ENCODE results near the gene NCK2. TPM values are rescaled to one million over a fixed set of nuclear protein-coding genes. Genes with fewer than 3 reads are reported as not detected.

Gene NCK2
- total and polyA plus RNA-seq, 7 donors: 36.4 to 59.9 (median 52.0) TPM

DNA sequence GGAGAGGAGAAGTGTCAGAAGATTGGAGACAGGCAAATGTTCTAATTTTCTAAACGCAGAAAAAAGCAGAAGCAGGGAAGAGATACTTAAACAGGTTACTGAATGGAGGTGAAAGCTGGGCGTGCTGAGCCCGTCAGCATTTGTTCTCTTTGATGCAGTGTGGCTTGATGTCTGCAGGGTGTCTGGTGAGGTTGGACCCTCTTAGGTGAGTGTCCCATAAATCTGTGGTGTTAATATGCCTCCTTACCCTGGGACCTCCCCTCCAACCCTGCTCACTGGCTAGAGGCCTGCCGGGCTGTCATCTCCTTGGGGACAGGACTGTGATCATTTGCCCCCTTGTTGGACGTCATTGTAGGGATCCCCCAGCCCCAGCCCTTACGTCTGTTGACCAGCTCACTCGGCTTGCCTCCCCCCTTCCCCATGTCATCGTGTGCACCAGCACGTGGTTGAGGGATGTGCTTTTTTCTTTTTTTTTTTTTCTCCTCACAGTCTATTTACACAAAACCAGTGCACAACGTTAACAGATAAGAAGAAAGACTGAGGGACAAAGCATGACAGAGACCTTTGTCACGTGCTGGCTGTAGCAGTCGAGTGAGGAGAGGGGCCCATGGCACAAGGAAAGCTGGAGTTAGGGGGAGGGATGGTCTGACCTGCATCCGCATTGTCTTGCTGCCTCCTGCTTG is 56.4 kb downstream of the NCK2 start:
- no peak for DNase-seq
- H3K9me3 ChIP-seq: no peaks in the 10 kb centered on the region
- H3K27me3 ChIP-seq: no peaks in the 10 kb centered on the region
- WGBS, 2 donors: 60 to 70% methylated on average over 13 of the region's 13 CpGs
- peaks cover 0 to 80% (median 55%) of the 10 kb centered on the region in 4 donors for H3K4me1 ChIP-seq
- H3K27ac ChIP-seq: no peak overlapping the region
- no peaks in the 10 kb centered on the region for H3K36me3 ChIP-seq
- H3K4me3 ChIP-seq: no peak overlapping the region
- intact Hi-C loops (cut with DNase I): no loop called here
- TF ChIP-seq, protein P1, sequence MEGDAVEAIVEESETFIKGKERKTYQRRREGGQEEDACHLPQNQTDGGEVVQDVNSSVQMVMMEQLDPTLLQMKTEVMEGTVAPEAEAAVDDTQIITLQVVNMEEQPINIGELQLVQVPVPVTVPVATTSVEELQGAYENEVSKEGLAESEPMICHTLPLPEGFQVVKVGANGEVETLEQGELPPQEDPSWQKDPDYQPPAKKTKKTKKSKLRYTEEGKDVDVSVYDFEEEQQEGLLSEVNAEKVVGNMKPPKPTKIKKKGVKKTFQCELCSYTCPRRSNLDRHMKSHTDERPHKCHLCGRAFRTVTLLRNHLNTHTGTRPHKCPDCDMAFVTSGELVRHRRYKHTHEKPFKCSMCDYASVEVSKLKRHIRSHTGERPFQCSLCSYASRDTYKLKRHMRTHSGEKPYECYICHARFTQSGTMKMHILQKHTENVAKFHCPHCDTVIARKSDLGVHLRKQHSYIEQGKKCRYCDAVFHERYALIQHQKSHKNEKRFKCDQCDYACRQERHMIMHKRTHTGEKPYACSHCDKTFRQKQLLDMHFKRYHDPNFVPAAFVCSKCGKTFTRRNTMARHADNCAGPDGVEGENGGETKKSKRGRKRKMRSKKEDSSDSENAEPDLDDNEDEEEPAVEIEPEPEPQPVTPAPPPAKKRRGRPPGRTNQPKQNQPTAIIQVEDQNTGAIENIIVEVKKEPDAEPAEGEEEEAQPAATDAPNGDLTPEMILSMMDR (IDR thresholded peaks at IDR 0.05): no peak
- no peak for TF ChIP-seq EP300 (IDR thresholded peaks at IDR 0.05)
- TF ChIP-seq POLR2A (IDR thresholded peaks at IDR 0.05): no peak
- no peak for TF ChIP-seq POLR2AphosphoS5 (IDR thresholded peaks at IDR 0.05)

DNA sequence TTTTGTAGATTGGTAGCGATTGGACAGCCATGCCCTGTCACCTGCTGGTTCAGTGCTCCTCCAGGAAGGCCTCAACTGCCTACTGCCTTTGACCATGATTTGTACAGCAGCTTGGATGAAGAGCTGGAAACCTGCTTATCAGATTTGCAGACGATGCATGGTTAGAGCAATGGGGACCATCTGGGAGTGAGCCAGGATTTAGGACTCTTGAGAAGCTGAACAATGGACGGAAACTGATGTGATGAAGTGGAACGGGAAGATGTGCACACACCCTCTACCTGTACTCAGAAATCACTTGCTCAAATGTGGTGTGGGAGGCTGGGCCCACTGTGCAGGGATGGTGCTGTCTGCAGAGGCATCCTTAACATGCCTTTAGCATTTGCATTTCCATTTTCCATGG is 57.2 kb downstream of the NCK2 start:
- peaks cover 0 to 71% (median 47%) of the 10 kb centered on the region in 4 donors for H3K4me1 ChIP-seq
- intact Hi-C loops (cut with DNase I): no loop called here

GRCh38 chr2:105802587-105802986 is 57.9 kb downstream of the NCK2 start:
- H3K4me1 ChIP-seq: peaks cover 0 to 65% (median 41%) of the 10 kb centered on the region in 4 donors
- no peak for TF ChIP-seq EP300 (IDR thresholded peaks at IDR 0.05)
- TF ChIP-seq POLR2A (IDR thresholded peaks at IDR 0.05): no peak
- TF ChIP-seq, protein P1 (IDR thresholded peaks at IDR 0.05): no peak
- TF ChIP-seq POLR2AphosphoS5 (IDR thresholded peaks at IDR 0.05): no peak
- intact Hi-C loops (cut with DNase I): no loop called here
- no peaks in the 10 kb centered on the region for H3K27me3 ChIP-seq
- no peaks in the 10 kb centered on the region for H3K36me3 ChIP-seq
- no peak for DNase-seq
- H3K27ac ChIP-seq: no peak overlapping the region
- H3K9me3 ChIP-seq: no peaks in the 10 kb centered on the region
- WGBS, 2 donors: 48 to 74% methylated on average over 7 of the region's 7 CpGs
- H3K4me3 ChIP-seq: no peak overlapping the region

More for the DNA sequence above, 57.2 kb downstream of the NCK2 start:
- Histone ChIP-seq H3K4me3 (no peak overlapping the region), H3K27ac (no peak overlapping the region), H3K9me3 (no peaks in the 10 kb centered on the region), H3K36me3 (no peaks in the 10 kb centered on the region), H3K27me3 (no peaks in the 10 kb centered on the region)
- DNase-seq: no peak
- 88 to 92% methylated on average over 4 of the region's 4 CpGs for WGBS, 2 donors
- TF ChIP-seq, protein P1 (IDR thresholded peaks at IDR 0.05): no peak
- TF ChIP-seq POLR2A (IDR thresholded peaks at IDR 0.05) (no peak), POLR2AphosphoS5 (IDR thresholded peaks at IDR 0.05) (no peak), EP300 (IDR thresholded peaks at IDR 0.05) (no peak)

GRCh38 chr2:105803337-105803736 is 58.6 kb downstream of the NCK2 start:
- DNase-seq: no peak
- H3K27me3 ChIP-seq: no peaks in the 10 kb centered on the region
- WGBS, 2 donors: 56 to 78% methylated on average over 3 of the region's 3 CpGs
- no peak overlapping the region for H3K27ac ChIP-seq
- no peaks in the 10 kb centered on the region for H3K36me3 ChIP-seq
- intact Hi-C loops (cut with DNase I): no loop called here
- TF ChIP-seq EP300 (IDR thresholded peaks at IDR 0.05) (no peak), POLR2AphosphoS5 (IDR thresholded peaks at IDR 0.05) (no peak), POLR2A (IDR thresholded peaks at IDR 0.05) (no peak)
- TF ChIP-seq, protein P1 (IDR thresholded peaks at IDR 0.05): no peak
- H3K9me3 ChIP-seq: no peaks in the 10 kb centered on the region
- H3K4me1 ChIP-seq: peaks cover 0 to 57% (median 33%) of the 10 kb centered on the region in 4 donors
- no peak overlapping the region for H3K4me3 ChIP-seq

Measured in sigmoid colon (tissue), 7 donors.